NCI-H1417 treated with DMSO at 0.1 percent for 48 hours (cell line): ENCODE results near the gene ZWILCH.
"Not testable (repeated sequence)": the region's sequence is repeated elsewhere in the genome, so short reads cannot be mapped to it uniquely, and the experiment has no call there.

Source experiments
- DNase-seq: peaks from one replicate; lab custom pipeline; 2025; lab: John Stamatoyannopoulos, UW

ZWILCH gene

GRCh38 chr15:66581972-66582537 is 76.9 kb downstream of the ZWILCH start:
- no peak for DNase-seq

GRCh38 chr15:66586155-66586976 is 81.2 kb downstream of the ZWILCH start:
- no peak for DNase-seq

- DNase-seq, result no peak
These were observed 81.9 kb downstream of the ZWILCH start for GRCh38 chr15:66587020-66587419.

DNA sequence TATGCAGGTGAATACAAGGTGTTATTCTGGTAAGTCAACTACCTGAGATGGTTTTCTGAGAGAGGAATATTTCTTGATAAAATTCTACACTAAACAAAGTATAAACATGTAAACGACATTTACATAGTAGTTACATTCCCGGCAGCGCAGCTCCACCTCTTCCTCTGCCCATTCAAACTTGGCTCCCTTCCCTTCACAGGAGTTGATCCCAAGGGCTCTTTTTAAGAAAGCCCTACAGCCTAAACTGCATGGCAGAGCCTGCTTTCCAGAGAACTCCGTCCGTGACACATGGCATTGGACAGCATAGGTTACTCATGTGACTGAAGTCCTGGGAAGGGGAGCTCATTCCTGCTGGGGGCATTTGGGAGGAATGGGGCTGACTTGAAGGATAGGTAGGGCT is 82.6 kb downstream of the ZWILCH start:
- no peak for DNase-seq

- DNase-seq, result no peak
These were observed 83.4 kb downstream of the ZWILCH start for GRCh38 chr15:66588537-66588936.

DNA sequence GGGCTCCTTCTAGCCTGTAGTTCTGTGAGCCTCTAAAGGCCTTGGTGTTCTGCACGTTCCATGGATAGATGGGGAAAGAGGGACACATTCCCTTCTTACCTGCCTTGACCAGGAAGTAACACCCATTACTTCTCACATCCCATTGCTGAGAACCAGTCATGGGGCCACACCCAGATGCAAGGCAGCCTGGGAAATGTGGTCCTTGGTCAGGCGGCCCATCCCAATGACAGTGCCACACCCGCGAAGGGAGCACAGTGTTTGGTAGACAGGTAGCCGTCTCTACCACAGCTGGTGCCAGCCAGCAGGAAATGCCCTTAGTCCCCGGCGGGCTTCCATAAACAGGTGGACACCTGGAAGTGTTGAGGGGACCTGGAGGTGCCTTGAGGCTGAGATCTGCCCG is 83.8 kb downstream of the ZWILCH start:
- no peak for DNase-seq

- DNase-seq, result not testable (repeated sequence)
These were observed 84.3 kb downstream of the ZWILCH start for GRCh38 chr15:66589429-66589828.

- no peak for DNase-seq
These were observed 85.3 kb downstream of the ZWILCH start for GRCh38 chr15:66590435-66590834.

DNA sequence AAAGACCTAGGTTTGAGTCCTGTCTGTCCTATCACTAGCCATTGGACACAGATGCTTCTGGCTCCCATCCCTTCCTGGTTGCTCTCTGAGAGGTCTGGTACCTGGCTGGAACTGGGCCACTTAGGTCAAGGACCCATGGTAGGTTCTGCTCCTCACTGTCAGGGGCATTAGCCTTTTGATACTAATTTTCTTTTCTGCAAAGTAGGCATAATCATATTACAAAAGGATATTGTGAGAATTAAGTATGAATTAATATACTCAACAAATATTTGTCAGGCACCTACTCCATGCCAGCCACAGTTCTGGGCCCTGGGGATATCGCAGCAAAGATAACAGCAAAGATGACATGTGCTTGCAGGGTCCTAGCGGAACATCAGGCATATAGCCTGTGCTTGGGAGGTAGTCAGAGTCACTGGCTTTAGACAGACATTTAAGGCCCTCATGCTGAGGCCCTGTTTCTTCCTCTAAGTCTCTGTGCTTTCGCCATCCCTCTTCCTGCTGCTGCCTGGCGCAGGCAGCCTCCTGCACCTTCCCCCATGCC is 86.3 kb downstream of the ZWILCH start:
- DNase-seq, result no peak

DNA sequence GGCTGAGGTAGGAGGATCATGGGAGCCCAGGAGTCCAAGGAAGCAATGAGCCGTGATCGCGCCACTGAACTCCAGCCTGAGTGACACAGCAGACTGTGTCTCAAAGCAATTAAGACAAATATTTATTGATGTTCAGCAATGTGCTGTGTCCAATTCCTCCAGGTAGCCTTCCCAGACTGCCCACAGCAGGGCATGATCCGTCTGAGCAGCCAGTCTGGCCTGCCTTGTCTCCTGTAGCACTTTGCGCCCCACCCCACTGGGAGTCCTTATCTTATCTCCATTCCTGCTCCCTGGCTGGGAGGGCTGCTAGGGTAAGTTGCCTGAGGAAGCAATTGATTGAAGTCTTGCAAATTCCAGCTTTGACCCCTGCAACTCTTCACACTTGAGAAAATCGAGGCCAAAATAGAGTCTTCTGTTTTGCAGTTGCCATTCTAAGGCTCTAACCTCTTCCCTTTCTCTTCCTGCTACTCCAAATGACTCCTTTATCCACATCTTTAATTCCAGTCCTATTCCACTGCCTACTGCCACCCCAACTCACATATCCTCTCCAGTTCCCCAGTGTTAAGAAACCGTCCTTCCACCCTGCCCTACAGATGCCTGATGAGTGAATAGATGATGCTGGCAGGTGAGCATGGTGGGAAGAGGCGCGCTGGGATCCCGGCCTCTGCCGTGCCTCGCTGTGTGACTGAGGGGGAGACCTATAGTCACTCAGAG is 87.5 kb downstream of the ZWILCH start:
- DNase-seq, result no peak

- no peak for DNase-seq
These were observed 88.2 kb downstream of the ZWILCH start for GRCh38 chr15:66593219-66593780.

DNA sequence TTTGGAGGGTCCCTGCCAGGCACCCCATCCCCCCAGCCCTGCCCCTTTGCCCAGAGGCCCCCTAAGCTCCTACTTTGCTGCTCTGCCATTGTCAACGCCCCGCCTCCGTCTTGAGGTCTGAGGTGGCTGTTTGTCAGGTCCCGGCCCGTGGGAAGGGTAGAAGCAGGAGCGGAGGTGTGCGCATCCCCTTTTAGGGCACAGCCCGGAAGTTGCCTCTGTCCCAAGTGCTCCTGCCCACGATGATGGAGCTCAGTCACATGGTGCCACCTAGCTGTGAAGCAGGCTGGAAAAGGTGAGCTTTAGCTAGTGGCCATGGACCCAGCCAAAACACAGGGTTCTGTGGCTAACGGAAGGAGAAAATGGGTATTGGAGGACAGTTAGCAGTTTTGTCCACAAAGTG is 89.2 kb downstream of the ZWILCH start:
- DNase-seq, result no peak

- no peak for DNase-seq
These were observed 89.7 kb downstream of the ZWILCH start for GRCh38 chr15:66594836-66595235.

DNA sequence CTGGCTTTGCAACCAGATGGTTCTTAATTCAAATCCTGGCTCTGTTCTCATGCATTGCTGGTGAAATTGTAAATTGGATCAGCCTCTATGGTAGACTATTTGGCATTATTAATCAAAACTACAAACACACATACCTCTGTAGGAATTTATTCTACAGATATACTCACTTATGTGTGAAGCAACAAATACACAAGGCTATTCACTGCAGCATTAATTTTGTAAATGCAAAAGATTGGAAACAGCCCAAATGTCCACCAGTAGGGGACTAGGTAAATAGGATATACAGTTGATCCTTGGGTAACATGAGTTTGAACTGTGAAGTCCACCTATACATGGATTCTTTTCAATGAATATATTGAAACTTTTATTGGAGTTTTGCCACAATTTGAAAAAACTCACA is 90.2 kb downstream of the ZWILCH start:
- DNase-seq, result no peak

DNA sequence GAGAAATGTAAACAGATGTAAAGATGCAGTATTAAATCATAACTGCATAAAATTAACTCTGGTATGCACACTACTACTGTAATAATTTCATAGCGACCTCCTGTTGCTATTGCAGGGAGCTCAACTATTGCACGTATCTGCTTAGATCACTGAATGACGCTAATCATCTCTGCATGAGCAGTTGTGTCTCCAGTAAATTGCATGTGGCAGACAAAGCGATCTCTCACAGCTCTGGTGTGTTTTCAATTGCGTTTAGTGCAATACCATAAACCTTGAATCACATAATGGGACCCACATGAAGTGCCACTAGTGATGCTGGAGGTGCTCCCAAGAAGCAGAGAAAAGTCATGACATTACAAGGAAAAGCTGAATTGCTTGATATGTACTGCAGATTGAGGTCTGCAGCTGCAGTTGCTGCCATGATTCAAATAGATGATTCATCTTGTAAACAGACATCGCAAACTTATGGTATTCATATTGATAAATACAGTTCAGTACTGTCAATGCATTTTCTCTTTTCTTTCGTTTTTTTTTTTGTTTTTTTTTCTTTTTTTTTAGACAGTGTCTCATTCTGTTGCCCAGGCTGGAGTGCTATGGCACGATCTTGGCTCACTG is 90.9 kb downstream of the ZWILCH start:
- peak; percentile 26 for DNase-seq

- no peak for DNase-seq
These were observed 93.1 kb downstream of the ZWILCH start for GRCh38 chr15:66598095-66598815.
